OCI-LY7 (cell line): ENCODE data around the gene SRSF7. TPM values are rescaled to one million over a fixed set of nuclear protein-coding genes. Genes with fewer than 3 reads are reported as not detected.

Experiments used
- BruUV-seq: library from RNA; stranded (reverse); fragments of 400-500 nt; replicated peaks from 2 replicates; lab custom pipeline; 2021; lab: Mats Ljungman, UMichigan
- CTCF ChIA-PET: fragments of 300-600 bp; sonication (Branson Sonifier 250); formaldehyde crosslinking; loops from one replicate; lab custom pipeline; 2022; ENCODE audit warnings: antibody characterized with exemption; ENCODE audit not compliant: unreplicated experiment; lab: Charles Lee
- POLR2A ChIA-PET: fragments of 300-600 bp; sonication (Branson Sonifier 250); formaldehyde crosslinking; loops from one replicate; lab custom pipeline; 2022; ENCODE audit warnings: antibody characterized with exemption; lab: Charles Lee
- DNase-seq: peaks from one replicate; pipeline ENCODE4 v3.0.0-alpha.2; 2015; ENCODE audit warnings: low spot score
- H2AFZ ChIP-seq: fragments of 200-600 bp; sonication (generic), shearing (Covaris generic); 2 replicates; pipeline ENCODE4 v1.6.1; 2014; ENCODE audit warnings: mild to moderate bottlenecking, antibody characterized with exemption, low read length, moderate library complexity
- H3K27ac ChIP-seq: fragments of 200-600 bp; sonication (generic); 2 replicates; pipeline ENCODE4 v1.5.1; 2014; ENCODE audit warnings: mixed run types, low read depth, mild to moderate bottlenecking, moderate library complexity, low read length, inconsistent platforms; ENCODE audit not compliant: poor library complexity, severe bottlenecking
- H3K36me3 ChIP-seq: fragments of 200-600 bp; sonication (generic); 2 replicates; pipeline ENCODE4 v1.6.1; 2014; ENCODE audit warnings: mild to moderate bottlenecking, antibody characterized with exemption, low read length, moderate library complexity, mixed read lengths; ENCODE audit not compliant: insufficient read depth
- H3K4me1 ChIP-seq: fragments of 200-600 bp; sonication (generic); 2 replicates; pipeline ENCODE4 v1.5.1; 2014; ENCODE audit warnings: mild to moderate bottlenecking, low read length; ENCODE audit not compliant: insufficient read depth, poor library complexity, severe bottlenecking
- H3K4me2 ChIP-seq: fragments of 200-600 bp; sonication (generic); 2 replicates; pipeline ENCODE4 v1.6.1; 2014; ENCODE audit warnings: mild to moderate bottlenecking, low read length
- H3K4me3 ChIP-seq: fragments of 200-600 bp; sonication (generic); 2 replicates; pipeline ENCODE4 v1.5.1; 2014; ENCODE audit warnings: mild to moderate bottlenecking, low read depth, low read length; ENCODE audit not compliant: poor library complexity, severe bottlenecking
- H3K79me2 ChIP-seq: fragments of 200-600 bp; sonication (generic); 2 replicates; pipeline ENCODE4 v1.6.1; 2016; ENCODE audit warnings: low read depth, mild to moderate bottlenecking, low read length, moderate library complexity, mixed read lengths; ENCODE audit not compliant: insufficient read depth
- H3K9me2 ChIP-seq: fragments of 200-600 bp; sonication (generic); 2 replicates; pipeline ENCODE4 v1.6.1; 2016; ENCODE audit warnings: mild to moderate bottlenecking, low read length, mixed read lengths; ENCODE audit not compliant: insufficient read depth
- H3K9me3 ChIP-seq: fragments of 200-600 bp; sonication (generic); 2 replicates; pipeline ENCODE4 v1.6.1; 2014; ENCODE audit warnings: mild to moderate bottlenecking, mixed run types, low read length, mixed read lengths
- H4K20me1 ChIP-seq: fragments of 200-600 bp; sonication (generic); 2 replicates; pipeline ENCODE4 v1.6.1; 2014; ENCODE audit warnings: mild to moderate bottlenecking, antibody characterized with exemption, low read length, moderate library complexity, mixed read lengths; ENCODE audit not compliant: insufficient read depth
- CTCF ChIP-seq: fragments of 200-600 bp; sonication (generic); conservative IDR thresholded peaks from 2 replicates; pipeline ENCODE4 v1.5.1; 2014; ENCODE audit warnings: mild to moderate bottlenecking, antibody characterized with exemption, low read length, moderate library complexity, mixed read lengths
- EZH2phosphoT487 ChIP-seq: fragments of 200-600 bp; sonication (generic); IDR thresholded peaks from 2 replicates; pipeline ENCODE4 v1.6.1; 2018; ENCODE audit warnings: low read depth, borderline replicate concordance, mild to moderate bottlenecking, mixed run types, antibody characterized with exemption, low read length, moderate library complexity, mixed read lengths
- intact Hi-C: fragments of 100-400 bp; cut with micrococcal nuclease; formaldehyde crosslinking; loops from one replicate; pipeline ENCODE4 v1.10.0; 2022; ENCODE audit not compliant: unreplicated experiment
- total RNA-seq, 2 experiments: library from RNA; depleted of rRNA in 1 of 2; stranded (reverse); fragments of >200 nt in 1 of 2; shearing (Covaris generic) in 1 of 2; gene quantifications; 2 replicates each; pipeline ENCODE4 v1.2.3, GENCODE V29; 2014 to 2022

Gene SRSF7
- total RNA-seq, 2 experiments from 2014 or later = 320 to 337 TPM

DNA sequence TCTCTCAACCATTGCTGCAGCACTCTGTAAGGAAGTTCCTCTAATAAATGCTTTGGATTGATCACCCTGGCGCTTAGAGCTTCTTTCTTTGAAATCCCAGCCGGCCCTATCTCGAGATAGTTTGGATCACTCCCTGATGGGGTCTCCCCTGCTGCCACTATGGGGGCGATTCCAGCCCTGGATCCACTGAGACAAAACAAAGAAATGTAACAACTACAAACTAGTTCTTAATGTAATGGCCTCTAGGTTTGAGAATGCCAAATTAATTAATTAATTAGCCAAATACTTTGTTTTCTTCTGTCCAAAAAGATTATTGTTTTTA, 15.2 kb downstream of the SRSF7 start:
- no TSS peak for BruUV-seq
- intact Hi-C loops = no loop called here
- CTCF ChIA-PET = no interaction called here
- Histone ChIP-seq H3K9me3 (peaks cover 4% of the 10 kb centered on the region; the same call in 1 of the 2 replicates), H2AFZ (no peak overlapping the region), H3K9me2 (no peaks in the 10 kb centered on the region), H3K36me3 (peaks cover 53% of the 10 kb centered on the region), H3K79me2 (no peaks in the 10 kb centered on the region; the same call in 1 of the 2 replicates), H3K4me3 (no peak overlapping the region), H3K27ac (no peak overlapping the region), H4K20me1 (no peaks in the 10 kb centered on the region), H3K4me1 (peaks cover 9% of the 10 kb centered on the region), H3K4me2 (no peak overlapping the region)
- POLR2A ChIA-PET = interaction anchor here (0.8 to 5.0 kb wide), 3 partner anchors 9 to 172 kb away, joined by 4 to 28 read pairs (median 24); partner anchors contain the start of gene SRSF7
- no peak for DNase-seq
- TF ChIP-seq EZH2phosphoT487 (no peak), CTCF (no peak)

- Histone ChIP-seq H3K4me1 (peaks cover 14% of the 10 kb centered on the region), H3K36me3 (peaks cover 38% of the 10 kb centered on the region), H2AFZ (no peak overlapping the region), H3K4me2 (no peak overlapping the region), H4K20me1 (no peaks in the 10 kb centered on the region), H3K4me3 (no peak overlapping the region), H3K27ac (no peak overlapping the region), H3K9me2 (no peaks in the 10 kb centered on the region), H3K9me3 (peaks cover under 1% of the 10 kb centered on the region; the same call in 1 of the 2 replicates), H3K79me2 (no peaks in the 10 kb centered on the region)
- DNase-seq = no peak
- ChIA-PET POLR2A (interaction anchor here (0.6 to 5.0 kb wide), 5 partner anchors 10 to 1967 kb away, joined by 3 to 28 read pairs (median 4); partner anchors contain the start of gene SRSF7), CTCF (no interaction called here)
- intact Hi-C loops = no loop called here
- TSS peak; percentile 89 for BruUV-seq
- TF ChIP-seq CTCF (no peak), EZH2phosphoT487 (no peak)
Measured at GRCh38 chr2:38734299-38735058, 16.7 kb downstream of the SRSF7 start.

DNA sequence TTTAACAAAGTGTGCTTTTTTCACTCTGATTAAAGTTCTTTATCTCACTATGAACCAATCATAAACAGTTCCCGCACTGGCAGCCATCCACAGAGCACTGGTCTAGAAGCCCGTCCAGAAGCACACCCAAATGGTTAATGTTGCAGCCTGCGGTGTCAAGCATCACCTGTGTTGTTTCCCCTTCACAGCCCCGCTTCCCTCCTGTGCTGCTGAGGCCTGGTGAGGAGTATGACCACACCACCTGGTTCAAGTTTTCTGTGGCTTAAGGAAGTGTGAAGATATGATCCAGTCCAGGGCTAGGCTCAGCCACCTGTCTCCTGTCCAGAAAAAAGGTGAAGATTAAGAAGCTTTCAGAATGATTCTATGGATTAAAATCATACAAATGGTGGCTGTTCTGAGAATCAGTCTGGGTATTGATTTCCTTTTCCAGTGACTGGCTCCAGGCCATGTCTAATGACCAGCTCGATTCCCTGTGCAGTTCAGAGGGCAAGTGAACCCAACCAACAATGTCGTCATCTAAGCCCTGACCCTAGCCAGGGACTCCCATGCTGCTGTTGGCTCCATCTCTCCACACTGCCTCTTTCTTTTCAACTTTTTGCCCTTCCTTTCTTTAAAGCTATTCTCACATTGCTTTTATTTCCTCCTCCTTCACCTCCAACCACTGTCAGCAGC, 17.7 kb downstream of the SRSF7 start:
- no peaks in the 10 kb centered on the region for H3K9me2 ChIP-seq
- no peaks in the 10 kb centered on the region for H3K9me3 ChIP-seq
- intact Hi-C loops = no loop called here
- H3K4me1 ChIP-seq = peaks cover 24% of the 10 kb centered on the region
- CTCF ChIA-PET = no interaction called here
- TF ChIP-seq CTCF (no peak), EZH2phosphoT487 (no peak)
- H3K79me2 ChIP-seq = no peaks in the 10 kb centered on the region
- no peak overlapping the region for H3K27ac ChIP-seq
- no TSS peak for BruUV-seq
- no peak overlapping the region for H3K4me3 ChIP-seq
- H3K36me3 ChIP-seq = peaks cover 28% of the 10 kb centered on the region
- H3K4me2 ChIP-seq = no peak overlapping the region
- no peaks in the 10 kb centered on the region for H4K20me1 ChIP-seq
- peak; percentile 62 for DNase-seq
- no peak overlapping the region for H2AFZ ChIP-seq
- POLR2A ChIA-PET = interaction anchor here (0.7 to 5.0 kb wide), 3 partner anchors 11 to 151 kb away, joined by 3 to 28 read pairs (median 24); partner anchors contain the start of gene SRSF7
